Right forelimb (tissue), 1 donor: ENCODE results near the gene CHST13.

Experiments used
- DNase-seq: peaks from one replicate; pipeline ENCODE4 v3.0.0-alpha.2; 2018

Gene CHST13

DNA sequence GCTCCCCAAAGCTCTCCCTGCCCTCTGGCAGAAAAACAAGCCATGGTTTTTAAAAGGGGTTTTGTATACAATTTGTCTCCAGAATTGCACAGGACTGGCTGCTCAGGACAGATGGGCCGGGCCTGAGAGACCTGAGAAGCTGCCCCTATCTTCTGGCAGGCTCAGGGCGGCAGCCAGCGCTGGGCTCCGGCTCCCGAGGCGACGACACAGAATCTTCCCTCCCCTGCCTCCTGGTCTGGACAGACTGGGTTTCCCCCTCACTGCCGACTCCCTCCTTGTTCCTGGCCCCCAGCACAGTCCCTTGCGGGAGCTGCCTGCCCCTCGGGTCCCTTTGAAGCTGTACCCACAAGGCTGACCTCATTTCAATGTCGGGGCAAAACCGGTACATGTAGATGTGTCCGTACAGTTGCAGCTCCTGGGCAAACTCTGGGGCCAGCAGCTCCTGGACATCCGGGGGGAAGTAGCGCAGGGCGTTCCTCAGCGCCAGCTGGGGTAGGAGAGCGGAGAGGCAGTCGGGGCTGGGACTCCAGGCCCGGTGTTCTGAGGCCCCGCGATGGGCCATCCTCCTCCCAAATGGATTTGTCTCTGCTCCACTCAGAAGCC lies 13.5 kb upstream of the CHST13 start:
- no peak for DNase-seq

GRCh38 chr3:126511291-126511690 lies 12.7 kb upstream of the CHST13 start:
- DNase-seq, result no peak

- DNase-seq, result no peak
Observed at GRCh38 chr3:126512026-126512425, 11.9 kb upstream of the CHST13 start.

DNA sequence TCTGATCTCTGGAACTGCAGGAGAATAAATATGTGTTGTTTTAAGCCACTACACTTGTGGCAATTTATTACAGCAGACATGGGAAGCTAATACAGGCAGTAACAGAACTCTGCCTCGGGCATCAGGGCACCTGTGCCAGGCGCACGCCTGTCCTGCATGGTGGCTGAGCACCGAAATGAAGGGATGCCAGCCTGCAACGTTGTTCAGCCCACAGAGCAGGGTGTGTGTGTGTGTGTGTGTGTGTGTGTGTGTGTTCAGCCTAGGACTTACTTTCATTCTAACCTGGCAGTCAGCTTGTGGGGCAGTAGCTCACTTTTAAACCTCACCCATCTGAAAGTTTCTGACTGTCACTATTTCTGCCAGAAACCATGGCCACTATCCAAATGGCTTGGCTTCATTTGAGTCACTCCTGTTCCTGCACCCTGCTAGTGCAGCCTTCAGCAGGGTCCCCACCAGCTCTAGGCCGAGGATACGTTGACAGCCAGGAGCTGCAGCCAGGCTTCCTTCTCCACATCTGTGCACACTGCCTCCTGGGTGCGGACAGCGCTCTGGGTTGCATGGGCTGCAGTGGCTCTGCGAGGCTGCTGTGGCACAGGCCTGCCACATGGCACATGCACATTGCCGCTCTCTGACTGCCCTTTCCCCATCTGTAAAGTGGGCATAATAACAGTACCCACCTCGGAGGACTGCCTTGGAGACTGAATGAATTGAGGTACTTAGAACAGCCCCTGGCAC lies 10.9 kb upstream of the CHST13 start:
- no peak for DNase-seq

DNA sequence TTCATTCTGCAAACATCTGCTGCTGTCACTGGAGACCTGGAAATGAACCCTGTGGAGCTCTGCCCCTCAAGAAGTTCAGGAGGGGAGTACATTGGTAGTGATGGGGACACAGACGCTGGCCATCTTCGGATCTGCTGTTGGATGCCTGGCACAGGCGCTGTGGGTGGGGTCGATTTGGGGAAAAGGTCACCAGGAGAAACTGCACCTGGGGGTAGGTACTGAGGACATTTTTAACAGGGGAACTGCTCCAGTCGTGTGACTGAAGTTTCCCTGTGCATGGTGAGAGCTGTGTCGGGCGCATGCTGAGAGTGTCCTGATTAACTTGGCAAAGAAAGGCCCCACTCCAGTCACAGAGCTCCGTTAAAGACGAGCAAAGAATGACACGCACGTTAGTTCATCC lies 9.8 kb upstream of the CHST13 start:
- DNase-seq, result no peak

DNA sequence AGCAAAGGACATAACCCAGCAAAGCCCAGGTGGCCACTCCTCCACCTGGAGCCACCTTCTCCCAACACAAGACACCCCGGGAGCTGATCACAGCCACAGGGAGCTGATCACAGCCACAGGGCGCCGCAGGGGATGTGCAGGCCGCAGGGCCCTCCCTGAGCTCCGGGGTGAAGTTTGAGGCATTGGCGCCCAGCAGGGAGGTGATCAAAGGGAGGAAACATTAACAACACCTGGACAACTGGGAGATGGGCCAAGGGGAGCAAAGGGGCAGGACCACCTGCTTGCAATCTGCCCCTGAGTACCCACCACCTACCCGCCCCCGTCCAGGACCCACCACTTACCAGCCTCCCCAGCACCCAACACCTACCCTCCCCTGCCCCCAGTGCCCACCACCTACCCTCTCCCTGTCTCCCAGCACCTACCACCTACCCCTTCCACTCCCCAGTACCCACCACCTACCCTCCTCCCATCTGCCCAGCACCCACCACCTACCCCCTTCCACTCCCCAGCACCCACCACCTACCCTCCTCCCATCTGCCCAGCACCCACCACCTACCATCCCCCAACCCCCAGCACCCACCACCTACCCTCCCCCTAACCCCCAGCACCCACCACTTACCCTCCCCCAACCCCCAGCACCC lies 8.8 kb upstream of the CHST13 start:
- no peak for DNase-seq

GRCh38 chr3:126516152-126516935 lies 7.6 kb upstream of the CHST13 start:
- no peak for DNase-seq

GRCh38 chr3:126516936-126517290 lies 7.0 kb upstream of the CHST13 start:
- DNase-seq, result no peak

DNA sequence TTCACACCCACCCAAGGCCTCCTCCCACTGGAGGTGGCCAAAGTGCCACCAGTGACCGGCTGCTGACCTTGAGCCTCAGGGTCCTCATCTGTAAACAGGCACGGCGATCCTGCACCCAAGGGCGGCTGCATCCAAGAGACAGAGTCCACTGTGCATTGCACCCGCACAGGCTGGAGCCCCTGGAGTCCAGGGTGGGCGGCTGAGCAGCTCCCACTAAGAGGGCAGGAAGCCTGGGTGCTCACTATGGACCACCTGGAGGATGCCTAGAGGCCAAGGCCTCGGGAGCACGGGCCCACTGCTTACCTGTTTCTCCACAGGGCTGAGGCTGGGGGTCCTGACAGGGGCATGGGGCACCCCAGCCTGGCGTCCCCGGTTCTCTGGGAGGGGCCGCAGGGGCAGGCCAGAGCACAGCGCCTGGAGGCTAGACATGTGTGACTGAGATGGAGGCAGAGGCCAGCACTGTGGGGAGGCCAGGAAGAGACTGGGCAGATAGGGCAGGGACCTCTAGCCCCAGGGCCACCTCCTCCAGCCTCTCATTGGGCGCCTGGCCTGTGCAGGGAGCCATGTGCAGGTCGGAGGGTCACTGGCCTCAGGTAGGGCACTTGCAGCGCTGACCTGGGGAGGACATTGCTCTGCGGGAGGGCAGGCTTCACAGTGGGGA lies 6.5 kb upstream of the CHST13 start, which contains the start of gene UROC1:
Gene UROC1, minus strand, starts transcription at position 483 of the 661 bp plus-strand sequence. Its CDS starts 54 bp downstream, at position 429.
- DNase-seq, result no peak

- no peak for DNase-seq
Observed at GRCh38 chr3:126517986-126518778, 5.8 kb upstream of the CHST13 start.

DNA sequence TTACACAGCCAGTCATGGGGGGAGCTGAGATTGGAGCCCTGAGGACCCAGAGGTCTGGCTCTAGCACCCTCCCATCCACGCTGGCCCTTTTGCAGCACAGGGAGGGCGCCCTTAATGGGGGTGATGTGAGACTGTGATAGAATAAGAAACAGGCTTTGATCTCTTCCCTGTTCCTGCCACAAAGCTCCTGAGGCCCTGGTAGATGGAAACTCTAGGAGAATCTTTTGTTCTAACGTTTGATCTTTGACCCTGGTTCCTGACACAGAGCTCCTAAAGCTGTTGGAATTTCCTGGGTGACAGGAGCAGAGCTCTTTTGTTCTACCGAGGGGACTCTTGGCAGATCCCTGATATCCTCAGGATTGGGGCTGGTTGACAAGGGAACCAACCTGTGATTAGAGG lies 5.2 kb upstream of the CHST13 start:
- DNase-seq, result no peak

GRCh38 chr3:126519506-126520455 lies 4.2 kb upstream of the CHST13 start:
- no peak for DNase-seq

GRCh38 chr3:126521122-126521891 lies 2.6 kb upstream of the CHST13 start:
- no peak for DNase-seq

GRCh38 chr3:126522363-126522788 lies 1.6 kb upstream of the CHST13 start:
- peak; percentile 75 for DNase-seq

GRCh38 chr3:126524429-126524988 lies 554 bp downstream of the CHST13 start:
- DNase-seq, result no peak

GRCh38 chr3:126525091-126525852 lies 1.3 kb downstream of the CHST13 start:
- DNase-seq, result no peak

DNA sequence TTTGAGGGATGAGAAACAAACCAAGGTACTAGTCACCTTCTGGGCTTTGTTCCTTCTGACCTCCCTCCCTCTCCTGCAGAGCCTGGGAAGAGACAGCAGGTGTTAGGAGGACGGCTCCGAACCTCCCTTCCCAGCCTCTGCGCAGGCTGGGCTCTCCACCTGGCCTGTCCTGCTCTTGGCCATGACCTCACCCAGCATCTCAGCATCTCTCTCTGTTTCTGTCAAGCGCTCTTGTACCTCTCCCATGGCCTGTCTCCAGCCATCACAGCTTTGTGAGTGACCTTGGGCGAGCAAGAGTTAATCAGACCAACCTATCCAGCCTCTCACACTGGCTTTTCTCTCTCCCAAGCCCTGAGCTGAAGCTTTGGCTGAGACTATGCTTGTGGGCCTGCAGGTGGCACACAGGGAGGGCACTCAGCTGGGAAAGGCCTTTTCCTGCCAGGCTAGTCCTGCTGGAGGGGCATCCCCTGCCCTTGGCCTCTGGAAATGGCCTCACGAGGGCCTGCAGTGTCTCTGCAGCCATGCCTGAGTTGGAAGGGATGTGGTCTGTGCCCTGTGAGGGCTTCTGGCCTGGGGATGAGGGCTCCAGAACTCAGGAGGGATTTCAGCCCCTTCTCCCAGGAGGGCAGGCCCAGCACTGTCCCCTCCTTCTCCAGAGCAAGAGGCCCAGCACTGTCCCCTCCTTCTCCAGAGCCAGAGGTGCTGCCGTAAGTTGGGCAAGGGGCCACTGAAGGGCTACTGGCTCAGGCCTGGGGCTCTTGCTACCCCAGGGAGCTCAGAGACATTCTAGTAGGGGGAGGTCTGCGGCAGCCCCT lies 2.1 kb downstream of the CHST13 start:
- DNase-seq, result no peak

GRCh38 chr3:126526668-126527005 lies 2.7 kb downstream of the CHST13 start:
- DNase-seq, result no peak
